Measurements from ENCODE around the gene ADAMTS17.

The ADAMTS17 gene

GRCh38 chr15:100308213-100308600 is 33.6 kb downstream of the ADAMTS17 start:
- Histone ChIP-seq H3K27me3 (ENCODE audit: control insufficient read depth, insufficient read depth, low read length) (peaks cover 11% of the 10 kb centered on the region), H3K9ac (ENCODE audit: low read depth, low read length) (no peak overlapping the region), H3K4me1 (ENCODE audit: control insufficient read depth, insufficient read depth, low read length) (no peaks in the 10 kb centered on the region), H3K4me2 (ENCODE audit: low read length) (no peak overlapping the region), H3K9me3 (replicated peaks; ENCODE audit: low read length) (no peaks in the 10 kb centered on the region), H3K36me3 (ENCODE audit: insufficient read depth, low read length) (no peaks in the 10 kb centered on the region), H3K4me3 (ENCODE audit: low read length) (no peak overlapping the region)

DNA sequence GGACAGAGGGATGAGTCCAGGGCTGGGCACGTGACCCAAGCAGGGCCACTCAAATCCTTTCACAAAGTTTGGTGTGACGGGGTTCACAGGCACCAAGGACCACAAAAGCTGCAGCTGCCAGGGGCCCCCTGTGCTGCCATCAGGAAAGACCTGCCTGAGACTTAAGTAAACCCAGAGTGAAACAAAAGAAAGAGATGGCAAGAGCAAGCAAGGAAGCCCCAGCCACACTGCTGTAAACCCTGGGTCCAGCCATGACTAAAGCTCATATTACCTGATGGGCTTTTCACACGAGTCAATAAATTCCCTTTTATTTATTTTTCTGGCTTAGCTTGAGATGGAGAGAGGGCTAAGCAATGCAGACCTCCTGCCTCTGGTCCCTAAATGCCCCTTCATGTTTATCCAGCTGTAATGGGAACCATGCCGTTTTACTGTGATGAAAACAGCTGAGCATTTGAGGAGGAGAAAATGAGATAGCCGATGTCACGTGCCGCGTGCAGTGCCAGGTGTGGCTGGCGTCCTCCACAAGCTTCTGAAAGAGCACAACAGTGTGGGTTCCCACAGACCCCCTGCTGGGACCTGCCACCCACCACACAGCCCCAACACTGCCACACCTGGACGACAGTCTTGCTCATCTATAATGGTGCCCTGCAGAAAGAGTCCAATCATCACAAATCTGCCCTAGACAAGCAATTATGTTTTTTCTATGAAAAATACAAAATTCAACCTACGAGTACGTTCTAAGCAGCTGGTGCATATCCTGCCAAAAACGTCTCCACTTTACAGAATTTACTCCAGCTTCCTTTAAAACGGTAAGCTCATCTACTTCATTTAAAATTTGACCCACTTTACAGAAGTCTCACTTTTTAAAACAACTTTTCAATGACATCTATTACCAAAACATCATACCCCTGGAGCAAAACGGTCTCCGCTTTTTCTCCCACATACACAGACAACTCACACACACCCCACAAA is 34.2 kb downstream of the ADAMTS17 start:
- Histone ChIP-seq H3K4me2 (ENCODE audit: low read length) (no peak overlapping the region), H3K9ac (ENCODE audit: low read depth, low read length) (no peak overlapping the region)

DNA sequence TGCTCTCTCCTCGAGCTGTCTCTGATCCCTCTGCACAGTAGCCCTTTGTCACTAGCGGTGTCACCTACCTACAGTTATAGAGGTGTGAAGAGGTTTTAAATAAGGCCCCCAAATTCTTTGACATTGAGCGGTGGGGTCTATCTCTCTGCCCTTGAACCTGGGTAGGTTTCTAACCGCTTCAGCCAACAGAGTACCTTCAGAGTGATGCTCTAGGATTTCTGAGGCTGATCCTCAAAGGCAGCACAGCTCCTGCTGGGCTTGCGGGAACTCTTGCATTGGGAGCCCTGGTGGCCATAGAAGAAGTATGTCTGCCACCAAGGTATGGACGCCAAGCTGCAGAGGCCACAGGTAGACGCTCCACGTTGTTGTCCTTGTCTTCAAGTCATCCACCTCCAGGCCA is 35.7 kb downstream of the ADAMTS17 start:
- H3K9ac ChIP-seq (ENCODE audit: low read depth, low read length), result no peak overlapping the region
- peaks cover 11% of the 10 kb centered on the region for H3K27me3 ChIP-seq (ENCODE audit: control insufficient read depth, insufficient read depth, low read length)
- no peak overlapping the region for H3K4me2 ChIP-seq (ENCODE audit: low read length)
- H3K4me3 ChIP-seq (ENCODE audit: low read length), result no peak overlapping the region
- no peaks in the 10 kb centered on the region for H3K4me1 ChIP-seq (ENCODE audit: control insufficient read depth, insufficient read depth, low read length)
- no peaks in the 10 kb centered on the region for H3K36me3 ChIP-seq (ENCODE audit: insufficient read depth, low read length)
- H3K9me3 ChIP-seq (replicated peaks; ENCODE audit: low read length), result no peaks in the 10 kb centered on the region

More for the DNA sequence above, 34.2 kb downstream of the ADAMTS17 start:
- no peaks in the 10 kb centered on the region for H3K4me1 ChIP-seq (ENCODE audit: control insufficient read depth, insufficient read depth, low read length)
- H3K4me3 ChIP-seq (ENCODE audit: low read length), result no peak overlapping the region
- no peaks in the 10 kb centered on the region for H3K36me3 ChIP-seq (ENCODE audit: insufficient read depth, low read length)
- H3K27me3 ChIP-seq (ENCODE audit: control insufficient read depth, insufficient read depth, low read length), result peaks cover 11% of the 10 kb centered on the region
- no peaks in the 10 kb centered on the region for H3K9me3 ChIP-seq (replicated peaks; ENCODE audit: low read length)

- Histone ChIP-seq H3K4me3 (ENCODE audit: low read length) (no peak overlapping the region), H3K9me3 (replicated peaks; ENCODE audit: low read length) (no peaks in the 10 kb centered on the region), H3K4me2 (ENCODE audit: low read length) (no peak overlapping the region), H3K36me3 (ENCODE audit: insufficient read depth, low read length) (no peaks in the 10 kb centered on the region), H3K4me1 (ENCODE audit: control insufficient read depth, insufficient read depth, low read length) (no peaks in the 10 kb centered on the region), H3K9ac (ENCODE audit: low read depth, low read length) (no peak overlapping the region), H3K27me3 (ENCODE audit: control insufficient read depth, insufficient read depth, low read length) (no peaks in the 10 kb centered on the region)
Observed at GRCh38 chr15:100301910-100302431, 39.8 kb downstream of the ADAMTS17 start.

GRCh38 chr15:100298257-100298656 is 43.5 kb downstream of the ADAMTS17 start:
- no peak overlapping the region for H3K9ac ChIP-seq (ENCODE audit: low read depth, low read length)
- H3K27me3 ChIP-seq (ENCODE audit: control insufficient read depth, insufficient read depth, low read length), result no peaks in the 10 kb centered on the region
- no peak overlapping the region for H3K4me3 ChIP-seq (ENCODE audit: low read length)
- no peaks in the 10 kb centered on the region for H3K9me3 ChIP-seq (replicated peaks; ENCODE audit: low read length)
- H3K36me3 ChIP-seq (ENCODE audit: insufficient read depth, low read length), result no peaks in the 10 kb centered on the region
- H3K4me1 ChIP-seq (ENCODE audit: control insufficient read depth, insufficient read depth, low read length), result no peaks in the 10 kb centered on the region
- no peak overlapping the region for H3K4me2 ChIP-seq (ENCODE audit: low read length)

- no peak overlapping the region for H3K4me2 ChIP-seq (ENCODE audit: low read length)
- no peaks in the 10 kb centered on the region for H3K27me3 ChIP-seq (ENCODE audit: control insufficient read depth, insufficient read depth, low read length)
- H3K9ac ChIP-seq (ENCODE audit: low read depth, low read length), result no peak overlapping the region
- H3K4me1 ChIP-seq (ENCODE audit: control insufficient read depth, insufficient read depth, low read length), result no peaks in the 10 kb centered on the region
- no peaks in the 10 kb centered on the region for H3K9me3 ChIP-seq (replicated peaks; ENCODE audit: low read length)
- H3K4me3 ChIP-seq (ENCODE audit: low read length), result no peak overlapping the region
- H3K36me3 ChIP-seq (ENCODE audit: insufficient read depth, low read length), result no peaks in the 10 kb centered on the region
Observed at GRCh38 chr15:100297812-100298211, 44.0 kb downstream of the ADAMTS17 start.

DNA sequence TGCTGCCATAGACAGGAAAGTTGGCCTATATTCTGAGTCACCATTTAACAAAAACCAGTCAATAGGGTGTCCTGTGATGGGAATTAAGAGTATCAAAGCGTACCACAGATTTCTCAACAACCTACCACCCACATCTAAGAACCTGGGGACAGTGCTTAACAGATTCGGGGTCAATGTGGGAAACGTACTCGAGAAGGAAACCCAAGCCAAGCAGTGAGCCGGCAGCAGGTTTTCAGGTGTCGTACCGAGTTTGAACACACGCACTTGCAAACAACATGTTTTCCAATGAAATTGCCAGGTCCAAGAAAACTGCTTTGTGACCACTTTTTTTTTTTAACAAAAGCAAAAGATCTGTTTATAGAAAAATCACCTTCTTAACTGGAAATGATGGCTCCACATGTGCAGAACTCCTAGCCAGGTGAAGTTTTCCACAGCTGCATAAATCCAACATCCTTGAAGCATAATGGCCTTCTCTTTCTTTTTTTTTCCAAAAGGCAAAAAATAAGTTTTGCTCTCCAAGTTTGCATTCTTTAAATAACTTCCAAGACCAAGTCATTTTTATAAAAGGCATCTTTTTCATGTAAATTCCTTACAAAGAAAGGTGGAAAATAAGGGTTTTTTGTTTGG is 45.7 kb downstream of the ADAMTS17 start:
- Histone ChIP-seq H3K9ac (ENCODE audit: low read depth, low read length) (no peak overlapping the region), H3K4me1 (ENCODE audit: control insufficient read depth, insufficient read depth, low read length) (no peaks in the 10 kb centered on the region), H3K4me2 (ENCODE audit: low read length) (no peak overlapping the region), H3K9me3 (replicated peaks; ENCODE audit: low read length) (no peaks in the 10 kb centered on the region), H3K36me3 (ENCODE audit: insufficient read depth, low read length) (no peaks in the 10 kb centered on the region), H3K27me3 (ENCODE audit: control insufficient read depth, insufficient read depth, low read length) (no peaks in the 10 kb centered on the region), H3K4me3 (ENCODE audit: low read length) (no peak overlapping the region)

DNA sequence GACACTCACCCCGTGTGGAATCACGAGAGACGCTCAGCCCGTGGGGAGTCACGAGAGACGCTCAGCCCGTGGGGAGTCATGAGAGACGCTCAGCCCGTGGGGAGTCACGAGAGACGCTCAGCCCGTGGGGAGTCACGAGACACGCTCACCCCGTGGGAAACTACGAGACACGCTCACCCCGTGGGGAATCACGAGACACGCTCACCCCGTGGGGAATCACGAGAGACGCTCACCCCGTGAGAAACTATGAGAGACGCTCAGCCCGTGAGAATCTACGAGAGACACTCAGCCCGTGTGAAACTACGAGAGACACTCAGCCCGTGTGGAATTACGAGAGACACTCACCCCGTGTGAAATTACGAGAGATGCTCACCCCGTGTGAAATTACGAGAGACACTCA is 49.8 kb downstream of the ADAMTS17 start:
- no peak overlapping the region for H3K4me3 ChIP-seq (ENCODE audit: low read length)
- no peaks in the 10 kb centered on the region for H3K9me3 ChIP-seq (replicated peaks; ENCODE audit: low read length)
- no peaks in the 10 kb centered on the region for H3K4me1 ChIP-seq (ENCODE audit: control insufficient read depth, insufficient read depth, low read length)
- H3K27me3 ChIP-seq (ENCODE audit: control insufficient read depth, insufficient read depth, low read length), result no peaks in the 10 kb centered on the region
- no peak overlapping the region for H3K9ac ChIP-seq (ENCODE audit: low read depth, low read length)
- no peak overlapping the region for H3K4me2 ChIP-seq (ENCODE audit: low read length)
- no peaks in the 10 kb centered on the region for H3K36me3 ChIP-seq (ENCODE audit: insufficient read depth, low read length)

DNA sequence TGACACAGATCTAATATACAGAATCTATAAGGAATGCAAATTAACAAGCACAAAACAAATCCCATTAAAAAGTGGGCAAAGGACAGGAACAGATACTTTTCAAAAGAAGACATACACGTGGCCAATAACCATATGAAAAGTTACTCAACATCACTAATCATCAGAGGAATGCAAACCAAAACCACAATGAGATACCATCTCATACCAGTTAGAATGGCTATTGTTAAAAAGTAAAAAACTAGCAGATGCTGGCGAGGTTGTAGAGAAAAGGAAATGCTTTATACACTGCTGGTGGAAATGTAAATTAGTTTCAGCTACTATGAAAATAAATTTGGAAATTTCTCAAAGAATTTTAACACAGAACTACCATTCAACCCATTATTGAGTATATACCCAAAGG is 50.7 kb downstream of the ADAMTS17 start:
- Histone ChIP-seq H3K9ac (ENCODE audit: low read depth, low read length) (no peak overlapping the region), H3K4me3 (ENCODE audit: low read length) (no peak overlapping the region), H3K4me2 (ENCODE audit: low read length) (no peak overlapping the region), H3K9me3 (replicated peaks; ENCODE audit: low read length) (no peaks in the 10 kb centered on the region), H3K4me1 (ENCODE audit: control insufficient read depth, insufficient read depth, low read length) (no peaks in the 10 kb centered on the region), H3K36me3 (ENCODE audit: insufficient read depth, low read length) (no peaks in the 10 kb centered on the region), H3K27me3 (ENCODE audit: control insufficient read depth, insufficient read depth, low read length) (no peaks in the 10 kb centered on the region)

DNA sequence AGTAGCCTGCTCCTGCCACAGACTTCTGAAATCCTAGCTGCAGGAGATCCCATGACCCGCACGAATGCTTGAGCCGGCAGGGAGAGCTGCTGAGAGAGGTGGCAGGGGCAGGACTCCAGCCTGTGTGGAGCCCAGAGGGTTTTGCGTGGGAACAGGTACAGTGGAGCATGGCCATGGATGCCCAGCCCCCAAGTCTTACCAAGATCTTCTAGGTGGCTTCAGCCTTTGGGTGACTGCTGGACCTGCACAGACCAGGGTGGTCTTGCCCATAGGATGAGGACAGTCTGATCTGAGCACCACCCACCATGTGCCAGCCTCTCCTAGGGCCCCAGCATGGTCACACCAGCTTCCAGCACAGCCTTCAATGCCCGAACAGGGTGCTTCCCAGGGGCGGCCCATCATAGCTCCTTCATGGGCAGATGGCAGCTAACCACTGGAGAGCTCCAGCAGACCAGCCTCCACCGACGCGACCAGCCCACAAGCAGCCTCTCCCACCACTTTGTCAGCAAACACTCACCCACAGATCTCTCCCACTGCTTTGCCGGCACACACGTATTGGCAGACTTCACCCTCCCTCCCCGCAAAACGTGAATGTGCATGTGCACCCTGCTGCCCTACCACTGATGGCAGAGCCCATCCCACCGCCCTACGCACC is 56.0 kb downstream of the ADAMTS17 start:
- no peaks in the 10 kb centered on the region for H3K9me3 ChIP-seq (replicated peaks; ENCODE audit: low read length)
- no peak overlapping the region for H3K4me3 ChIP-seq (ENCODE audit: low read length)
- H3K4me1 ChIP-seq (ENCODE audit: control insufficient read depth, insufficient read depth, low read length), result no peaks in the 10 kb centered on the region
- no peak overlapping the region for H3K9ac ChIP-seq (ENCODE audit: low read depth, low read length)
- no peak overlapping the region for H3K4me2 ChIP-seq (ENCODE audit: low read length)
- H3K36me3 ChIP-seq (ENCODE audit: insufficient read depth, low read length), result no peaks in the 10 kb centered on the region
- no peaks in the 10 kb centered on the region for H3K27me3 ChIP-seq (ENCODE audit: control insufficient read depth, insufficient read depth, low read length)

DNA sequence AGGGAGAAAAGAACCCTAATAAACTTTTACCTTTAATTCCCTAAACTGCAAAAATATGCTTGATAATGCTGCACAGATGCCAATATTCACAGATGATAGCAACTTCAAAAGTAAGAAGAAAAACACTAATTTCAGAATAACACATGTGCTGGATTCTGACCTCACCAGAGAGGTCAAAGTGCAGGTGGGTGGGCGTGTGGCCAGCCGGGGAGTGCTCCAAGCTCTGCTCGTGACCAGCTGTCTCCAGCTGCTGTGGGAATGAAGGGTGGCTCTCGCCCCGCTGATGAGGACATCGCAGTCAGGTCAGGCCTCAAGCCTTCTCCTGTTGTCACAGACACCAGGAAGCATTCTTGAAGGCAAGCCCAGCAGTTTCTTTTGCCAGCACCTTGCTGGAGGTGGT is 57.1 kb downstream of the ADAMTS17 start:
- Histone ChIP-seq H3K27me3 (ENCODE audit: control insufficient read depth, insufficient read depth, low read length) (no peaks in the 10 kb centered on the region), H3K4me1 (ENCODE audit: control insufficient read depth, insufficient read depth, low read length) (no peaks in the 10 kb centered on the region), H3K9me3 (replicated peaks; ENCODE audit: low read length) (no peaks in the 10 kb centered on the region), H3K36me3 (ENCODE audit: insufficient read depth, low read length) (no peaks in the 10 kb centered on the region), H3K4me2 (ENCODE audit: low read length) (no peak overlapping the region), H3K4me3 (ENCODE audit: low read length) (no peak overlapping the region), H3K9ac (ENCODE audit: low read depth, low read length) (no peak overlapping the region)

All from skeletal muscle satellite cell (primary cell).